ENCODE data around the gene PRMT3.

DNA sequence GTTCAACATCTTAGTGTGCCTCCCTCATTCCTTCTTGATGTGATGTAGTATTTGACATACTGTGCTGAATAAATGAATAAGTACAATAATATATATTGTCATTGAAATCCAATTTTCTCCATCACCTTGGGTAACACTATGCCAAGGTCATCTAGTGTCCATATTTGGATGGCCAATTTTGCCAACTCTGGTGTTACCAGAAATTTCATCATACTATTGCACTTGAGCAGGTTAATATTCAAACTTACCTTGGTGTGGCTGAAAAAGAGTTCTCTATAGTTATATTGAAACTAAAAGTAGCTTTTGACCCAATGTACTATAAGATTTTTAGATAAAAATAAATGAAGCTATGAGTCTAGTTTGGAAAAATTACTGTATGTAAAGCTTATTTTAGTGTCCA, 113.7 kb downstream of the PRMT3 start:
- no peak for TF ChIP-seq CTCF (optimal IDR thresholded peaks at IDR 0.05 in 1 of 3, IDR thresholded peaks at IDR 0.05 in 1 of 3, conservative IDR thresholded peaks at IDR 0.05 in 1 of 3; ENCODE audit: extremely low read depth in 1 of 3, insufficient read depth in 2 of 3, low read length in 3 of 3)
- TF ChIP-seq EZH2 (IDR thresholded peaks at IDR 0.05; ENCODE audit: low read length) = no peak
